Ramos (cell line): Measurements from ENCODE around the gene GPR132.
"Not testable (repeated sequence)": the region's sequence is repeated elsewhere in the genome, so short reads cannot be mapped to it uniquely, and the experiment has no call there.

Experiments used
- in situ Hi-C: fragments of 300-500 bp; cut with MboI; formaldehyde crosslinking; loops from one replicate; pipeline ENCODE4 v1.14.3; 2022; ENCODE audit warnings: low sequenced_read_pairs; ENCODE audit not compliant: unreplicated experiment

GPR132 gene

DNA sequence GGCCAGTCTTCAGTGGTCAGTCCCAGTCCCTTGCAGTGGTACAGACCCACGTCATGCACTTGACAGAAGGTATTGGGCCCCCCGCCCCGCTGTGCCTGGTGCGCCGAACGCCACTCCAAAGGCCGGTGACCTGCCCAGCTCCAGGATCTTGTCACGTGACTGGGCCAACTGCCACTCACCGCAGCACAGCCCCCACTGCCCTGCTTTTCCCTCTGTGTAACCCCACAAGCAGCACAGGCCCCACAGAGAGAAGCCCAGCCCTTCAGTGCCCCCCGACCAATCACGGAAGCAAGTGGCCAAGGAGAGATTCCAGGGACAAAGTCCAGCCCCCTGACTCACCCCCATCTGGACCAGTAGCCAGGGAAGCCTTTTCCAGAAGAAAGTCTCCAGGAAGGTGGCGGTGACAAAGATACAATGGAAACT is 498 bp downstream of the GPR132 start:
- in situ Hi-C loops = no loop called here

DNA sequence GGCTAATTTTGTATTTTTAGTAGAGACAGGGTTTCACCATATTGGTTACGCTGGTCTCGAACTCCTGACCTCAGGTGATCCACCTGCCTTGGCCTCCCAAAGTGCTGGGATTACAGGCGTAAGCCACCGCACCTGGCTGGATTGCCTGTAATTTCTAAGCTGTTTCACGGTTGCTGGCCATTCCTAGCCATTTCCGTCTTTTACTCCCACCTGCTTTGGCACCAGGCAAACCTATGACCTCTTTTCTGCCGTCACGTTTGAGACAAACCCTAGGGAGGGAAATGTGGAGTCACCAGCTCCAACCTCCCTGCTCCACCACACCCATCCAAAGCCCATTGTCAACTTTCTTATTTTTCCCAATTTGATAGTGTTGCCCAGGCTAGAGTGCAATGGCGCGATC is 1.2 kb downstream of the GPR132 start:
- in situ Hi-C loops = no loop called here

DNA sequence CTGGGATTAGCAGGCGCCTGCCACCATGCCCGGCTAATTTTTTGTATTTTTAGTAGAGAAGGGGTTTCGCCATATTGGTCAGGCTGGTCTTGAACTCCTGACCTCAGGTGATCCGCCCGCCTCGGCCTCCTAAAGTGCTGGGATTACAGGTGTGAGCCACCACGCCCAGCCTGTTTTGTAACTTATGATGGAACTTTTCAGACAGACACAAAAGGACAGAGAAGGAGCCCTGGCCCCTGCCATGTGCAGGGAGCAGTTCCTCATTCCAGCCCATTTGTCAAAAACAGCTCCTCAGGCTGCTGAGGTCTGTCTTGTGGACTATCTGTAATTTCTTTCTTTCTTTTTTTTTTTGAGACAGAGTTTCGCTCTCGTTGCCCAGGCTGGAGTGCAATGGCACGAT is 1.7 kb downstream of the GPR132 start:
- in situ Hi-C loops = not testable (repeated sequence)

DNA sequence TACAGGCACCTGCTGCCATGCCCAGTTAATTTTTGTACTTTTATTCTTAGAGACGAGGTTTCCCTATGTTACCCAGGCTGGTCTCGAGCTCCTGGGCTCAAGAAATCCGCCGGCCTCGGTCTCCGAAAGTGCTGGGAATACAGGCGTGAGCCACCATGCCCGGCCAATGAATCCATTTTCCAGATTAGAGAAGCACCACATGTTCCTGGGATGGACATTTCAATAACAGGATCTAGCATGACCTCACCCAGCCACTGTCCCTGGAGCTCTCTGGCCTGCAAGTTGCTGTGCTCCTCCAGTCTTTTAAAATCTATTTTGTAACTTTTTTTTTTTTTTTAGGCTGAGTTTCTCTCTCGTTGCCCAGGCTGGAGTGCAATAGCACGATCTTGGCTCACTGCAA is 2.2 kb downstream of the GPR132 start:
- in situ Hi-C loops = no loop called here

DNA sequence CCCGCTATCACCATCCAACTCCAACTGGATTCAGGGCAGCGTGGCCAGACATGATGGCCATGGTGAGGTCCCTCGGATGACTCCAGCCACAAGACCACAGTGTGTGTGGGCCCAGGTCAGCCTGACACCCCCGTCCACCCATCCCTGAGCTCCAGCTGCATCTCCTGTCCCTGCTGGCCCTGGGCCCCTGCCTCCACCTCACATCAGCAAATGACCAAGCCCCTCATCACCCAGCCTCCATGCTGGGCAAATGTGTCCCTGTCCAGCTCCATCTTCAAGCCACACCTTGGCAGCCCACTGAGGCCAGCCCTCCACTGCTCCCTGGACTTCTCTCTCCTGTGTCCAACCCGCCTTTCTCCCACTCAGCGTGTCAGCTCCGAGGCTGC is 3.2 kb downstream of the GPR132 start:
- in situ Hi-C loops = no loop called here

DNA sequence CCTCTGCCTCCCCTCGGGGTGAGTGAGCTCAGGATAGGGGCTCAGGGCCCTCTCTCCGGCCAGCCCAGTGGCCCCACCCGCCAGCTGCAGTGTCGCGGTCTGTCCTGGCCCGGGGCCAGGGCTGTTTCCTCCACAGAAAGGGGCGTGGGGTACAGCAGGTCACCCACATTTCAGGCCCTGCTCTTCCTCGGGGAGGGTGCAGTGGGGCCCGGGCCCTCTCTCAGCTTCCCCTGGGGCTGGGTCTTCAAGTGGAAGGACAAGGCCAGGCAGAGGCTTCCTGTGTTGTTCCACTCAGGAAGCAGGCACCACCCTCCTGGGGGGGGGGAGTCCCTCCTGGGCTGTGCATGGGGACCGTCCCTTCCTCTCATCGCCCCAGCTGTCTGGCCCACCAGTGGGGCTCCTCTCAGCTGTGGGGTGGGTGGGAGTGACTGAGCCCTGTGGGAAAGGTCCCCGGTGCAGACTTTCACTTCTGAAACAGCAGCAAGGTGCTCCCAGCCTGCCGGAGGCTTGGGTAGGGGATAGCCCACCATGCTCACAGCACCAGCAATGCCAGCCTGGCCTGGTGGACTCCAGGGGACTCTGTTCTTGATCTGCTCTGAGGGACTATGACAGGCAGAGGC is 3.7 kb downstream of the GPR132 start:
- in situ Hi-C loops = no loop called here

DNA sequence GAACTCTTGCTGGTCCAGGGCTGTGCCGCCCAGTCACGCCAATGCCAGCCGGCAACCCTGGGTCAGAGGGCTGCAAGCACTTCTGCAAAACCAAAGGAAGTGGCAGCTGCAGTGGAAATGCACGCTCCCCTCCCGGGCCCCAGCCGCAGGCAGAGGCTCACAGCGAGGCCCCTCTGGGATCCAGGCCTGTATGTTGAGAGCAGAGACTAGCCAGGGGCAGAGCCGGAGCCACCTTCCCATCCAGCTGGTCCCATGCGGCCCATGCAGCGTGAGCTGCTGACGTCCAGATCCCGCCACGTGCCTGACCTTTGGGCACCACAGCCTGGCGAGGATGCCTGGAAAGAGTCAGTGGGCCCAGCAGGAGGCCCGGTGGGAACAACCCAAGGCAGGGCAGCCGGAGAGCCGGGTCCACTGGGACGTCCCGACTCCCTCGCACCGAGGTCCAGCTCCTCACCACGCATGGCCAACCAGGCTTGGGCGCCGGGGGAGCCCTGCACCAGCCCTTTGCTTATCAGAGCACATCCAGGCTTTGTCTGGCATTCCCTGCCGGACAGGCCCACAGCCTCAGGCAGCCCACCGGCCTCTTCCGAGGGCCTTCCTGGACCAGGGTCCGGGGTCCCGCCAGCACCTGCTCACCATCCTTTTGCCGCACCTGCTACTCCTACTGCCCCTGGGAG is 4.3 kb downstream of the GPR132 start:
- in situ Hi-C loops = no loop called here

DNA sequence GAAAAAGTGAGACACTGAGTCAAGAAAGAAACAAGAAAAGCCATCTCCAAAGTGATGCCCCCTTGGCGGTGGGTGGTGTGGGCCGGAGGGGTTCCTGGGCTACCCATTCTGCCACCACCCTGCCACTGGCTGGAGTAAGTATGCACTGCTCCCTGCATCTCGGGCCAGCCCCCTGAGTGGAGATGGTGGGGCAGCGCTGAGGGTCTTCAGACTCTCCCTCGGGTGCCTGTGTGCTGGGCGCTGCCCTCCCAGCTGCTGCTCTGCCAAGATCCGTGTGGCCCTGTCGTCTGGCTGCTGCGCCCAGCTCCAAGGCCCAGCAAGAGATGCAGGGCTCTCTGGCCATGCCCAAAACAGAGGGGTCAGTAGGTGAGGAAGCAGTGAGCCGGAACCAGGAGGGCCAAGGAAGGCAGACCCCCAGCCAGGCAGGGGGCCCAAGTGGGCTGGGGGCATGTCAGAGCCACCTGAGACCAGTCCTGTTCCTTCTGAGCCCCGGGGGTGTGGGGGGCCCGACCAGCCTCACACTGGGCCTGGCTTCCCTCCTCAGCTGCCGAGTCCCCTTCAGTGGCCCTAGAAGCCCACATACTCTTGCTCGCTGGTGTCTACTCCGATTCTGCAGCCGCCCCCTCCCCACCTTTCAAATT is 5.2 kb downstream of the GPR132 start:
- in situ Hi-C loops = no loop called here

DNA sequence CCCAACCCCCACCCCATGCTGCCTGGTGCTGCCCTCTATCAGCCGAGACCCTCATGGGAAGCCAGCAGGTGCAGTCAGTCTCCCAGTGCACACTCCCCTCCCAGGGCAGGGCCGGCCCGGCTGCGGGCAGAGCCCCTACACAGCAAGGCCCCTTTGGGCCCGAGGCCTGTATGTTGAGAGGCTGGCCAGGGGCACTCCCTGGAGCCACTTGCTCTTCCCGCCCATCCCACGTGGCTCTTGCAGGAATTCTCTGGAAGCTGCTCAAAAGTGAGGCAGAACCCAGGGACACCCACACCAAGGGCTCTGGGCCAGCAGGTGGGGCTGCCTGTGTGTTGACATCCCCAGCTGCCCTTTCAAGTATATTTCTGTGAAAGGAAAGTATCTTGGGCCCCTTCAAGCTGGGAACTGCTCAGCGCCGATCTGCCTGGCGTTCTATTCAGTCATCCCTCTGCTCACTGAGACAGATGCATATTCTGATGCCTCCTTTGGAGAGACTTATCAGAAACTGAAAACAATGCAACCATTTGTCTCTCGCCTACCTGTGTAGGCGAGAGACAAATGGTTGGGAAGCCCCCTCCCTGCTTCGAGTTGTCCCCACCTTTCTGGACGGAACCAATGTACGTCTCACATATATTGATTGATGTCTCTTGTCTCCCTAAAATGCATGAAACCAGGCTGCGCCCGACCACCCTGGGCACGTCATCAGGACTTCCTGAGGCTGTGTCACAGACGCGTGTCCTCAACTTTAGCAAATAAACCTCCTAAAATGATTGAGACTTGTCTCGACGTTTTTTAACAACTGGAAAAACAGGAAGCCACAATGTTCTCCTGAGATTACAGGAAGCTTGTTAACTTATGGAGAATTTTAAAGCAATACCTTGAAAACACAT is 6.0 kb downstream of the GPR132 start:
- in situ Hi-C loops = no loop called here

DNA sequence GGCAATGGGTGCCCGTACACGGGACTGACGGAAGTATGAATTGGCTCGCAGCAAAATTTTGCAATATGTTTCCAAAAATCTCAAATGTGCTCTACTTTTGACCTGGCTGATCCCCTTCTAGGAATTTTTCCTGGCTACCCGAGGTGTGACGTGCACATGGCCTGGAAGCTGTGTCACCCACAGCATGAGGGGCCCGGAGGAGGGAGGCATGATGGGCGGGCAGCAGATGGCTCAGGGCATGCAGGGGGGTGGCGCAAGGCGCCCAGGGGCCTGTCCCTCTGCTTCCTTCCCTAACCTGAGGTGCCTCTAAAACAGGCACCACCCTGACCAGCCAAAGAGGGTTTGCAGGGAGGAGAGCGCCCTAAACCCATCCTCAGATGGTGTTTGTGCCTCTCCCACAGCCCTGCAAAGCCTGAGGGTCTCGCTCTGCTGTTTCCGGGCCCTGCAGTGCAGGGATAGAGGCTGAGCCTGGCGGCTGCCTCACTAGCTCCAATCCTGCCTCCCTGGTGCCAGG is 6.7 kb downstream of the GPR132 start:
- in situ Hi-C loops = no loop called here

DNA sequence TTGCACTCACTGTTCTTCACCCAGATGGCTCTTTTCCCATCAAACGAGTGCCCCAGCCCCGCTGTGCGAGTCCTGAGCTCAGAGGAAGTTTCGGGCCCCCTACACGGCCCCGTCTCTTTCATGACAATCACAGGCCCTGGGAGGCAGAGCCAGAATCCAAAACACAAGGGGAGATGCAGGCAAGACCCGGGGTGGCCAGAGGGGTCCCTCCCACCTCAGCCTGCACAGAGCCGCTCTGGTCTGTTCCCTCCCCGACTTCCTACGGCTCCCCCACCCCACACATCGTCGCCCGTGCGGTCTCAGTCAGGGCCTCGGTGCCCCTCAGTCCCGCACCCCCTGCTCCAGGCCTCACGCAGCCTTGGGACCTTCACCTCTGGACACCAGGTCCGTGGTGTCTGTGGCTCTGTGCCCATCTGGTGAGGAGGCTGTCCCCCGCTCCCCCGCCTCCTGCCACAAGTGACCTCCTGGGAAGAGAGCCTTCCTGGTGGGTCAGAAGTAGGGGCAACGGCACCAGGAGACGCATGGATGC is 8.9 kb downstream of the GPR132 start:
- in situ Hi-C loops = no loop called here

DNA sequence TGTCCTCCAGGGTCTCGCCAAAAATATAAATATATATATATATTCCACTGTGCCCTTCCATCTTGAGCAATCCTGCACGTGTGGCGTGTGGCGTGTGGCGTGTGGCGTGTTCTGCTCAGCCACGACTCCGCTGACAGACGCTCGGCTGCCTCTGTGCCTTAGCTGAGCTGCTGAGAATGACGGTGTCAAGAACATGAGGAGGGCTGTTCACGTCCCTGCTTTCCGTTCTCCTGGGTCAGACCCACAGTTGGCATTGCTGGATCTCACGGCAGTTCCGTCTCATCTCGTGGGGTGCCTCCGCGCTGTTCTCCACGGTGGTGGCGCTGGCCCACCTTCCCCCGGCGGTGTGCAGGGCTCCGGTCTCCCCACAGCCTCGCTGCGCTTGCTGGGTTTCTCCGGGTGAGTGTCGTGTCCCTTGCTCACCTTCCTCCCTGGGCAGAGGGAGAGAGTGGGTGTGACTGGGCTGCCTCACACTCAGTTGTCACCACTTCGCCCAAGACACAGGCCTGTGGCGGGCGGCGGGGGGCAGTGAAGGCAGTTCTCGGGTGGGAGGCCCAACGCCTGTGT is 9.4 kb downstream of the GPR132 start:
- in situ Hi-C loops = no loop called here

DNA sequence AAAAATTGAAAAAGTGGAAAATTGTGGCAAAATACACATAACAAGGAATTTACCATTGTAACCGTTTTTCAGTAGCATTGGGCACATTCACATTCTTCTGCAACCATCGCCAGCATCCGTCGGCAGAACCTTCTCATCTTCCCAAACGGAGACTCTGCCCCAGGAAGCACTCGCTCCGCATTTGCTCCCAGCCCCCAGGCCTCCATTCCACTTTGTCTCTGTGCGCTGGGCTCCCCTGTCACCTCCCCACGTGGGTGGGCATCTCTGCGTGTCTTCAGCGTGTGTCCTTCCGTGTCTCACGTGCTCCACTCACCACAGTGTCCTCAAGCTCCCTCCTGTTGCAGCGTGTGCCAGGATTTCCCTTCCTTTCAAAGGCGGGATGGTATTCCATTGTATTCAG is 9.9 kb downstream of the GPR132 start:
- in situ Hi-C loops = no loop called here

DNA sequence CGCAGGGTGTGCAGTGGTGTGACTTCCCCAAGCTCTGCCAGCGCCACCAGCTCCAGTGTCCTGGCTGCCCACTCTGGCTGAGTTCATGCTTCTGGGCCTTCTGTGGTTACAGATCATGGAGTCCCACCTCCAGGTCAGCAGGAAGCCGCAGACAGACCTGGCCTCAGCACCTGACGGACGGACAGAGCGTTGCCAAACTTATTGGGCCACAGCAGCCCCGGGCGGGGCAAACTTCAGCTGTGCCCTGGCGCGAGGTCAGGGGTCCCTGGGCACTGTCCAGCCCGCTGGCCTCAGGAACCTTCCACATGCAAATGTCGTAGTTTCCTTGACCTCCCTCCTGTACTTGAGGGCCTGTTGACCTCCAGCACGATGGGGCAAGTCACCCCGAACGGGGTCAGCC is 11.2 kb downstream of the GPR132 start:
- in situ Hi-C loops = no loop called here

DNA sequence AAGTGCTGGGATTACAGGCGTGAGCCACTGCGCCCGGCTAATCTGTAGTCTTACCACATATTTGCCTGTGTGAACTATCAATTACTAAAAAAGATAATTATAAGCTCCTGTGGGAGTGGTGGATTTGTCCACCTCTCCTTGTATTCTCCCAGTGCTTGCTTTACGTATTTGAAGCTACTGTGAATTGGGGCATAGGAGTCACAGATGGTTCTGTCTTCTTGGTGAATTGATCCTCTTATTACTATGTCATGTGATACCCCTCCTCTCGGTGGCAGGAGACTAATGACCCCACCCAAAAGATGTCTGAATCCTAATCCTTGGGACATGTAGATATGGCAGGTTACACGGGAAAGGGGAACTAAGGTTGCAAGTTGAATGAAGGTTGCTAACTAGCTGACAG is 11.8 kb downstream of the GPR132 start:
- in situ Hi-C loops = no loop called here

DNA sequence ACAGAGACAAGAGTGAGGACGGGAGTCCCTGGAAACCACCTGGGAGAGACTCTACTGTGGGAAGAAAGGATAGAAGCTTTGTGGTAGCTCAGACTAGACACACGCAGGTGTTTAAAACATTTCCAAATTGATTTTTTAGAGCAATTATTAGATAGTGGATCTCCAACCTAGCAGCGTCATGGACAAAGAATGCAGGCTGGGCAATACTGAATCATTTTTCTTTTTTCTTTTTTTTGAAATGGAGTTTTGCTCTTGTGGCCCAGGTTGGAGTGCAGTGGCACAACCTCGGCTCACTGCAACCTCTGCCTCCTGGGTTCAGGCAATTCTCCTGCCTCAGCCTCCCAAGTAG is 13.1 kb downstream of the GPR132 start:
- in situ Hi-C loops = no loop called here

DNA sequence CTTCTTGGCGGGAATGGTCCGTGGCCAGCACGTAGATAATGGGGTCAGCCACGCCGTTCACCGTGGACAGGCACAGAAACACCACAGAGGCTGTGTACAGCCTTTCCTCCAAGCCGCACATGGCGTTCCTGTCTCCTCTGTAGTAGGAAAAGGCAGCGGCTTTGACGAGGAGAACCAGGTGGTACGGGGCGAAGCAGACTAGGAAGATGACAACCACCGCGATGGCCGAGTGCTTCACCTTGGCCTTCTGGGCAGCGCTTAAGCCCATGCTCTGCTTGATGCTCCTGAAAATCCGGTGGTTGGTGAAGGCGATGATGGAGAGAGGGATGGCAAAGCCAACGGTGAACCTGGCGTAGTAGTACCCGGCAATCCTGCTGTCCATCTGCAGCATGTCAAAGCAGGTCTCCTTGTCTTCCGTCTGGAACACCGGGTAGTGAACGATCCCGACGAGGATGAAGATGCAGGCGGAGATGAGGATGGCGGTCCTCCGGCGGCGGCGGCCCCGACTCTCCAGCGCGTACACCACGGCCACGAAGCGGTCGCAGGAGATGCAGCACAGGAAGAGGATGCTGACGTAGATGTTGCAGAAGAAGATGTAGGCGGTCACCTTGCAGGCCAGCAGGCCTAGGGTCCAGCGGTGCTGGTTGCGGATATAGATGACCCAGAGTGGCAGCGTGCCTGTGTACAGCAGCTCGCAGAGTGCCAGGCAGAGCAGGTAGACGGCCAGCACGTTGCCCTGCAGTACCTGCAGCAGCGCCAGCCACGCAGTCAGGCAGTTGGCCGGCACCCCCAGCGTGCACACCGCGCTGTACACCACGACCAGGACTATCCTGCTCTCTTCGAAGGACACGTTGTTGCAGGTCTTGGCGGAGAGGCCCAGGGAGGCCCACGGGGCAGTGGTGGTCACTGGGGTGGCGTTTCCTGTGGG is 13.8 kb downstream of the GPR132 start:
- in situ Hi-C loops = no loop called here

DNA sequence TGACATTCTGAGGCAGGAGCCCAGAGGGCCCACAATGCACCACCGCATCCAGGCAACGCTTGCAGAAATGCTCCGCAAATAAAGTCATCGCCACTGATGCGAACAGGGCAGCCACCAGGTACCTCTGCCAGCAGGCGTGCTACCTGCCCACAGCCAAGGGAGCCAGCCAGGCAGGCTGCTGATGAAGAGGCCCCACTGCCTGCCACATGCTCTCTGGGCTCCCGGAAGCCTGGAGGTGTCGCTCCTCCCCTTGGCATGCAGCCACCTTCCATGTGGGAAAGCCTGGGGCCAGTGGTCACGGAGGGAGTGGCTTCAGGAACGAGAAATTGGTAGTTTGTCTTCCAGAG is 14.7 kb downstream of the GPR132 start:
- in situ Hi-C loops = no loop called here
